ENCODE measurements around the gene RILPL2. TPM values are rescaled to one million over a fixed set of nuclear protein-coding genes. Genes with fewer than 3 reads are reported as not detected.

Gene RILPL2
- total and polyA plus RNA-seq, 9 of the 15 experiments (the other 6 are each of a cell fraction or from before 2014, with no cell fraction given) = 0.61 to 5.8 (median 4.3) TPM

DNA sequence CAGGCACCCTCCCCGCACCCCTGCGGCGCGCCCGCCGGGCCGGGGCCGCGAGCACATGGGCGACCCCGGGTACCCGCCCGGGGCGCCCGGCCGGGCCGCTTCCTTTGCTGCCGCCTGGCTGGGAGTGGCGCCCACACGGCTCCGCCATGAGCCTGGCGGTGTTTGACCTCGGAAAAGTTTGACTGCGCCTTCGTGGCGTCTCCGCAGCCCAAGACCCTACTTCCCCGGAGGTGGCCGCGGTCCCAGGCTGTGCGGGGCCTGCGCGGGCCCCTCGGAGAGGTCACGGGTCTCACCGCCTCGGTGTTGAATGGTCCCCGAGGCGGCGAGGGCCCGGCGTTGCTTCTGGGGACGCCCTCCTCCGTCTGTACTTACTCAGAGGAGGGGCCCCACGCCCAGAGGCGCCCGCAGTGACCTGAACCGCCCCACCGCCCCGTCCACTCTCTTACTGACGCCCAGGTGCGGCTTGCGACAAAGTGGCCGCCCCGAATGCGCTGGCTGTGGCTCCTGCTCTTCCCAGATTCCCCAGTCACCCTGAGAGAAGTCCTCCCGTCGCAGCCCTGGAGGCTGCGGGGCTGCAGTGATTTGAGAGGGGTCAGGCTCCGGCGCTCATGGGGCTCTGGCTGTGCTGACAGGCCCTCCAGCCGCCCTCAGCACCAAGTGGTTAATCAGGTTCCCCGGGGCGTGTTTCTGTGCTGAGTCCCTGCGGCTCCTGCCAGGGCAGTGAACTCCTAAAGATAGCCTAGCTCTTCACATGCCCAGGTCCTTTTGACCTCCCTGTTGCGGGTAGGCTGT, 46.7 kb downstream of the RILPL2 start (continued):
- TF ChIP-seq, protein P1, sequence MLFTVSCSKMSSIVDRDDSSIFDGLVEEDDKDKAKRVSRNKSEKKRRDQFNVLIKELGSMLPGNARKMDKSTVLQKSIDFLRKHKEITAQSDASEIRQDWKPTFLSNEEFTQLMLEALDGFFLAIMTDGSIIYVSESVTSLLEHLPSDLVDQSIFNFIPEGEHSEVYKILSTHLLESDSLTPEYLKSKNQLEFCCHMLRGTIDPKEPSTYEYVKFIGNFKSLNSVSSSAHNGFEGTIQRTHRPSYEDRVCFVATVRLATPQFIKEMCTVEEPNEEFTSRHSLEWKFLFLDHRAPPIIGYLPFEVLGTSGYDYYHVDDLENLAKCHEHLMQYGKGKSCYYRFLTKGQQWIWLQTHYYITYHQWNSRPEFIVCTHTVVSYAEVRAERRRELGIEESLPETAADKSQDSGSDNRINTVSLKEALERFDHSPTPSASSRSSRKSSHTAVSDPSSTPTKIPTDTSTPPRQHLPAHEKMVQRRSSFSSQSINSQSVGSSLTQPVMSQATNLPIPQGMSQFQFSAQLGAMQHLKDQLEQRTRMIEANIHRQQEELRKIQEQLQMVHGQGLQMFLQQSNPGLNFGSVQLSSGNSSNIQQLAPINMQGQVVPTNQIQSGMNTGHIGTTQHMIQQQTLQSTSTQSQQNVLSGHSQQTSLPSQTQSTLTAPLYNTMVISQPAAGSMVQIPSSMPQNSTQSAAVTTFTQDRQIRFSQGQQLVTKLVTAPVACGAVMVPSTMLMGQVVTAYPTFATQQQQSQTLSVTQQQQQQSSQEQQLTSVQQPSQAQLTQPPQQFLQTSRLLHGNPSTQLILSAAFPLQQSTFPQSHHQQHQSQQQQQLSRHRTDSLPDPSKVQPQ (CRISPR knock-in tag; IDR thresholded peaks at IDR 0.05; ENCODE audit: borderline replicate concordance) = no peak
- TF ChIP-seq SREBF2 (CRISPR knock-in tag; IDR thresholded peaks at IDR 0.05) (no peak), WHSC1 (IDR thresholded peaks at IDR 0.05; ENCODE audit: low read length) (no peak), KLF1 (tag; IDR thresholded peaks at IDR 0.05) (no peak), KLF13 (tag; IDR thresholded peaks at IDR 0.05; ENCODE audit: borderline replicate concordance, low read depth) (no peak), ZNF668 (CRISPR knock-in tag; IDR thresholded peaks at IDR 0.05) (no peak), SRSF3 (IDR thresholded peaks at IDR 0.05; ENCODE audit: insufficient read depth, low read length) (no peak), SAP30 (IDR thresholded peaks at IDR 0.05; ENCODE audit: borderline replicate concordance, insufficient read depth, low read depth, low read length, poor library complexity, severe bottlenecking) (peak; percentile 61), HDAC3 (IDR thresholded peaks at IDR 0.05; ENCODE audit: borderline replicate concordance, partially characterized antibody) (no peak)
- TF ChIP-seq, protein P2, sequence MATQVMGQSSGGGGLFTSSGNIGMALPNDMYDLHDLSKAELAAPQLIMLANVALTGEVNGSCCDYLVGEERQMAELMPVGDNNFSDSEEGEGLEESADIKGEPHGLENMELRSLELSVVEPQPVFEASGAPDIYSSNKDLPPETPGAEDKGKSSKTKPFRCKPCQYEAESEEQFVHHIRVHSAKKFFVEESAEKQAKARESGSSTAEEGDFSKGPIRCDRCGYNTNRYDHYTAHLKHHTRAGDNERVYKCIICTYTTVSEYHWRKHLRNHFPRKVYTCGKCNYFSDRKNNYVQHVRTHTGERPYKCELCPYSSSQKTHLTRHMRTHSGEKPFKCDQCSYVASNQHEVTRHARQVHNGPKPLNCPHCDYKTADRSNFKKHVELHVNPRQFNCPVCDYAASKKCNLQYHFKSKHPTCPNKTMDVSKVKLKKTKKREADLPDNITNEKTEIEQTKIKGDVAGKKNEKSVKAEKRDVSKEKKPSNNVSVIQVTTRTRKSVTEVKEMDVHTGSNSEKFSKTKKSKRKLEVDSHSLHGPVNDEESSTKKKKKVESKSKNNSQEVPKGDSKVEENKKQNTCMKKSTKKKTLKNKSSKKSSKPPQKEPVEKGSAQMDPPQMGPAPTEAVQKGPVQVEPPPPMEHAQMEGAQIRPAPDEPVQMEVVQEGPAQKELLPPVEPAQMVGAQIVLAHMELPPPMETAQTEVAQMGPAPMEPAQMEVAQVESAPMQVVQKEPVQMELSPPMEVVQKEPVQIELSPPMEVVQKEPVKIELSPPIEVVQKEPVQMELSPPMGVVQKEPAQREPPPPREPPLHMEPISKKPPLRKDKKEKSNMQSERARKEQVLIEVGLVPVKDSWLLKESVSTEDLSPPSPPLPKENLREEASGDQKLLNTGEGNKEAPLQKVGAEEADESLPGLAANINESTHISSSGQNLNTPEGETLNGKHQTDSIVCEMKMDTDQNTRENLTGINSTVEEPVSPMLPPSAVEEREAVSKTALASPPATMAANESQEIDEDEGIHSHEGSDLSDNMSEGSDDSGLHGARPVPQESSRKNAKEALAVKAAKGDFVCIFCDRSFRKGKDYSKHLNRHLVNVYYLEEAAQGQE (IDR thresholded peaks at IDR 0.05; ENCODE audit: borderline replicate concordance) = no peak
- TF ChIP-seq, protein P2 (CRISPR knock-in tag; IDR thresholded peaks at IDR 0.05; ENCODE audit: low read depth) = no peak; the same call in 1 of the 2 replicates

Measured in K562 (cell line).